Liver (tissue), 9 donors: Measurements from ENCODE around the gene PGS1. TPM values are rescaled to one million over a fixed set of nuclear protein-coding genes. Genes with fewer than 3 reads are reported as not detected.

Experiments
- DNase-seq: peaks from one replicate; pipeline ENCODE4 v3.0.0-alpha.2; 2017; ENCODE audit warnings: low spot score
- H3K27ac ChIP-seq, 2 donors: one replicate each; pipeline ENCODE4 v1.7.0; 2013; ENCODE audit warnings: inconsistent platforms in 2 of 2, low read length in 2 of 2, control low read depth in 1 of 2, low read depth in 1 of 2, mild to moderate bottlenecking in 1 of 2
- H3K27me3 ChIP-seq, 4 donors: one replicate each; pipeline versions ENCODE4 v1.6.1 to v1.7.0; 2013; ENCODE audit warnings: low read length in 3 of 4, inconsistent platforms in 1 of 4, mild to moderate bottlenecking in 1 of 4, moderate library complexity in 1 of 4; ENCODE audit not compliant: control insufficient read depth in 4 of 4, insufficient read depth in 4 of 4
- H3K36me3 ChIP-seq, 4 donors: one replicate each; pipeline versions ENCODE4 v1.6.1 to v1.7.0; 2013; ENCODE audit warnings: low read length in 3 of 4, mild to moderate bottlenecking in 3 of 4, low read depth in 1 of 4, moderate library complexity in 1 of 4; ENCODE audit not compliant: control insufficient read depth in 4 of 4, insufficient read depth in 3 of 4
- H3K4me1 ChIP-seq, 4 donors: one replicate each; pipeline versions ENCODE4 v1.6.1 to v1.7.0; 2013; ENCODE audit warnings: low read length in 3 of 4, mild to moderate bottlenecking in 3 of 4, moderate library complexity in 1 of 4; ENCODE audit not compliant: control insufficient read depth in 4 of 4, insufficient read depth in 4 of 4
- H3K4me3 ChIP-seq, 3 donors: one replicate each; pipeline versions ENCODE4 v1.6.1 to v1.7.0; 2013; ENCODE audit warnings: low read length in 3 of 3, control low read depth in 1 of 3, low read depth in 1 of 3, mild to moderate bottlenecking in 1 of 3
- H3K9ac ChIP-seq, 2 donors: one replicate each; pipeline ENCODE4 v1.7.0; 2013; ENCODE audit warnings: low read length in 2 of 2, mild to moderate bottlenecking in 2 of 2, moderate library complexity in 2 of 2, control low read depth in 1 of 2, low read depth in 1 of 2
- H3K9me3 ChIP-seq, 4 donors: one replicate each; pipeline versions ENCODE4 v1.6.1 to v1.7.0; 2013; ENCODE audit warnings: low read length in 3 of 4; ENCODE audit not compliant: control insufficient read depth in 4 of 4
- ATF3 ChIP-seq: IDR thresholded peaks from 2 replicates; pipeline ENCODE4 v1.6.1; 2016; ENCODE audit warnings: antibody characterized with exemption
- CTCF ChIP-seq: fragments of 150-350 bp; IDR thresholded peaks from 2 replicates; pipeline ENCODE4 v1.5.1; 2017; ENCODE audit warnings: improper control_type of control experiment, low read depth, low read length; ENCODE audit not compliant: missing input control
- EGR1 ChIP-seq, 2 donors: IDR thresholded peaks; 2 replicates each; pipeline ENCODE4 v1.6.1; 2016 to 2018; ENCODE audit warnings: antibody characterized with exemption in 2 of 2, low read depth in 2 of 2
- FOXA1 ChIP-seq: IDR thresholded peaks from 2 replicates; pipeline ENCODE4 v1.6.1; 2016; ENCODE audit warnings: antibody characterized with exemption
- FOXA2 ChIP-seq: IDR thresholded peaks from 2 replicates; pipeline ENCODE4 v1.6.1; 2016; ENCODE audit warnings: antibody characterized with exemption
- GABPA ChIP-seq, 2 donors: IDR thresholded peaks in 1 of 2; conservative IDR thresholded peaks in 1 of 2; 2 replicates each; pipeline ENCODE4 v1.6.1; 2016; ENCODE audit warnings: antibody characterized with exemption in 2 of 2, mild to moderate bottlenecking in 1 of 2, moderate library complexity in 1 of 2
- HNF4A ChIP-seq, 2 donors: conservative IDR thresholded peaks; 2 replicates each; pipeline ENCODE4 v1.6.1; 2016; ENCODE audit warnings: antibody characterized with exemption in 2 of 2, mild to moderate bottlenecking in 2 of 2
- HNF4G ChIP-seq: IDR thresholded peaks from 2 replicates; pipeline ENCODE4 v1.6.1; 2016; ENCODE audit warnings: antibody characterized with exemption
- JUND ChIP-seq, 2 donors: IDR thresholded peaks; 2 replicates each; pipeline ENCODE4 v1.6.1; 2016; ENCODE audit warnings: antibody characterized with exemption in 2 of 2
- MAX ChIP-seq: IDR thresholded peaks from 2 replicates; pipeline ENCODE4 v1.6.1; 2016; ENCODE audit warnings: antibody characterized with exemption
- NR2F2 ChIP-seq: IDR thresholded peaks from 2 replicates; pipeline ENCODE4 v1.6.1; 2016; ENCODE audit warnings: antibody characterized with exemption
- RAD21 ChIP-seq, 2 donors: IDR thresholded peaks; 2 replicates each; pipeline ENCODE4 v1.6.1; 2016; ENCODE audit warnings: antibody characterized with exemption in 2 of 2, mild to moderate bottlenecking in 2 of 2
- REST ChIP-seq: IDR thresholded peaks from 2 replicates; pipeline ENCODE4 v1.6.1; 2016; ENCODE audit warnings: antibody characterized with exemption, mild to moderate bottlenecking
- RXRA ChIP-seq, 2 donors: IDR thresholded peaks; 2 replicates each; pipeline ENCODE4 v1.6.1; 2017 to 2018; ENCODE audit warnings: antibody characterized with exemption in 2 of 2, mild to moderate bottlenecking in 1 of 2
- SP1 ChIP-seq: IDR thresholded peaks from 2 replicates; pipeline ENCODE4 v1.6.1; 2018; ENCODE audit warnings: antibody characterized with exemption, mild to moderate bottlenecking
- TAF1 ChIP-seq: conservative IDR thresholded peaks from 2 replicates; pipeline ENCODE4 v1.6.1; 2016; ENCODE audit warnings: antibody characterized with exemption, mild to moderate bottlenecking
- YY1 ChIP-seq: IDR thresholded peaks from 2 replicates; pipeline ENCODE4 v1.6.1; 2016; ENCODE audit warnings: antibody characterized with exemption, mild to moderate bottlenecking
- ZBTB33 ChIP-seq: IDR thresholded peaks from 2 replicates; pipeline ENCODE4 v1.6.1; 2016; ENCODE audit warnings: antibody characterized with exemption
- WGBS: extraction: QIAGEN DNeasy Blood & Tissue Kit; methylation state at CpG from one replicate; pipeline ENCODE4 v1.1.7; 2013; 5-methylcytosine and 5-hydroxymethylcytosine counted together
- polyA plus RNA-seq, 2 donors: library from polyadenylated mRNA; stranded (reverse) in 1 of 2; unstranded in 1 of 2; fragments of 200-250 nt in 1 of 2; fragments of >200 nt in 1 of 2; fragmentation: Nextera tagmentation in 1 of 2; extraction: Ambion mirVana in 1 of 2; gene quantifications; one replicate each; pipeline versions ENCODE4 v1.2.1 to v1.2.3, GENCODE V29; 2013 to 2015
- total RNA-seq, 2 donors: library from RNA; depleted of rRNA; stranded (reverse); fragments of >200 nt; gene quantifications; one replicate each; pipeline ENCODE4 v1.2.3, GENCODE V29; 2014
- donor health status: healthy.
- donor health status: healthy.
- donor health status: healthy.
- donor health status: healthy.
- donor health status: healthy.

Gene PGS1
- total and polyA plus RNA-seq, 4 donors = 8.1 to 24.1 (median 12.2) TPM

- peaks cover 6 to 34% (median 12%) of the 10 kb centered on the region in 4 donors for H3K36me3 ChIP-seq
- no peak for DNase-seq
- no peak overlapping the region for H3K27ac ChIP-seq
- TF ChIP-seq FOXA1 (no peak), YY1 (no peak), RXRA (IDR thresholded peaks at IDR 0.05) (no peak), TAF1 (no peak), FOXA2 (no peak), MAX (no peak), HNF4G (no peak), RAD21 (IDR thresholded peaks at IDR 0.05) (no peak), JUND (IDR thresholded peaks at IDR 0.05) (no peak), EGR1 (IDR thresholded peaks at IDR 0.05; ENCODE audit: low read depth in 2 of 2) (no peak), ZBTB33 (no peak), CTCF (no peak), GABPA (IDR thresholded peaks at IDR 0.05 in 1 of 2, conservative IDR thresholded peaks at IDR 0.05 in 1 of 2) (no peak), SP1 (no peak), NR2F2 (no peak), HNF4A (conservative IDR thresholded peaks at IDR 0.05) (no peak), REST (no peak), ATF3 (no peak)
- no peak overlapping the region for H3K9ac ChIP-seq
- H3K27me3 ChIP-seq = no peaks in the 10 kb centered on the region
- H3K9me3 ChIP-seq = no peaks in the 10 kb centered on the region
- H3K4me1 ChIP-seq = peaks cover 0 to 4% (median 1%) of the 10 kb centered on the region in 4 donors
- no peak overlapping the region for H3K4me3 ChIP-seq
- WGBS = 96% methylated on average over 22 of the region's 22 CpGs
These were observed 47.9 kb downstream of the PGS1 start for GRCh38 chr17:78426293-78426879.
